NB4 (cell line): ENCODE results near the gene SLC35A5.
A peak's percentile ranks its signal among the peaks of the same experiment; 100 is the strongest.

Experiments
- DNase-seq: peaks from one replicate; pipeline ENCODE4 v3.0.0; 2010; ENCODE audit warnings: low read depth
- H3K4me3 ChIP-seq: one replicate; pipeline ENCODE4 v1.5.1; 2011; ENCODE audit warnings: mild to moderate bottlenecking, low read depth, low read length, moderate library complexity
- MYC ChIP-seq: IDR thresholded peaks from 2 replicates; pipeline ENCODE4 v1.6.1; 2011; ENCODE audit warnings: low read depth, low read length
- POLR2A ChIP-seq: IDR thresholded peaks from 2 replicates; pipeline ENCODE4 v1.6.1; 2011; ENCODE audit warnings: mild to moderate bottlenecking; ENCODE audit not compliant: insufficient read length; ENCODE audit errors: extremely low read depth
- TF ChIP-seq, protein P1 (sequence below): IDR thresholded peaks from one replicate; pipeline ENCODE4 v1.5.1; 2012; ENCODE audit warnings: low read depth, low read length
- TF ChIP-seq, protein P2 (sequence below): IDR thresholded peaks from 2 replicates; pipeline ENCODE4 v1.6.1; 2011; ENCODE audit warnings: low read depth, low read length

Gene SLC35A5

DNA sequence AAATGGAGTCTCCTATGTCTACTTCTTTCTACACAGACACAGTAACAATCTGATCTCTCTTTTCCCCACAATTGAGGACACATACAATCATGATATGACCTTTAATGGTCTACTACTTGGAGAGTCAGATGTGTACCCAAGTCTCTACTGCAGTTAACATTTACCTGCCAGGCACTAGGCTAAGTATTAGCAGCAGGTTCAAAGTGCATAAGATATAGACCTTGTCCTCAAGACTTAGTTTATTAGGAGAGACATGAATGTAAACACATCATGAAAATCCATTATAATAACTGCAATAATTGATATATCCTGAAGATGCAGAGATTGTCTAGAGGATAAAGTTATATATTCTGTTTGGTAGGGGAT is 3.1 kb downstream of the SLC35A5 start:
- no peak for TF ChIP-seq POLR2A
- TF ChIP-seq, protein P1, sequence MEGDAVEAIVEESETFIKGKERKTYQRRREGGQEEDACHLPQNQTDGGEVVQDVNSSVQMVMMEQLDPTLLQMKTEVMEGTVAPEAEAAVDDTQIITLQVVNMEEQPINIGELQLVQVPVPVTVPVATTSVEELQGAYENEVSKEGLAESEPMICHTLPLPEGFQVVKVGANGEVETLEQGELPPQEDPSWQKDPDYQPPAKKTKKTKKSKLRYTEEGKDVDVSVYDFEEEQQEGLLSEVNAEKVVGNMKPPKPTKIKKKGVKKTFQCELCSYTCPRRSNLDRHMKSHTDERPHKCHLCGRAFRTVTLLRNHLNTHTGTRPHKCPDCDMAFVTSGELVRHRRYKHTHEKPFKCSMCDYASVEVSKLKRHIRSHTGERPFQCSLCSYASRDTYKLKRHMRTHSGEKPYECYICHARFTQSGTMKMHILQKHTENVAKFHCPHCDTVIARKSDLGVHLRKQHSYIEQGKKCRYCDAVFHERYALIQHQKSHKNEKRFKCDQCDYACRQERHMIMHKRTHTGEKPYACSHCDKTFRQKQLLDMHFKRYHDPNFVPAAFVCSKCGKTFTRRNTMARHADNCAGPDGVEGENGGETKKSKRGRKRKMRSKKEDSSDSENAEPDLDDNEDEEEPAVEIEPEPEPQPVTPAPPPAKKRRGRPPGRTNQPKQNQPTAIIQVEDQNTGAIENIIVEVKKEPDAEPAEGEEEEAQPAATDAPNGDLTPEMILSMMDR: no peak
- H3K4me3 ChIP-seq: no peak overlapping the region
- no peak for DNase-seq

DNA sequence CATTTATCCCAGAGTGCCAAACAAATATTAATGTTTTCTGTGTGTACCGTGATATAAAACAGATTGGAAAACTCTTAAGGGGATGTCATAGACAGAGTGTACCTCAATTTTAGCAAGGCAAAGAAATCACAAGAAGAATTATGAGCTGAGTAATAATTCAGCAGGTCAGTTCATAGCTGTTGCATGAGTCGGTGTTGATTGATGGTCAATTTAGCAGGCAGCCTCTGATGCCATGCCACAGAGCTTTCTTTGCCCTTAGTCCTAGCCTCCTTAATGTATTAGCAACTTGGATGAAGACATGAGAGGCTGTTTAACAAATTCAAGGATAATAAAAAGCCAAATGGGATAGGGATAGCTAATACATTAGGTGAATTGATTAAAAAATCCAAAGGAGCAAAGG is 6.8 kb downstream of the SLC35A5 start:
- TF ChIP-seq MYC (no peak), POLR2A (no peak)
- TF ChIP-seq, protein P2, sequence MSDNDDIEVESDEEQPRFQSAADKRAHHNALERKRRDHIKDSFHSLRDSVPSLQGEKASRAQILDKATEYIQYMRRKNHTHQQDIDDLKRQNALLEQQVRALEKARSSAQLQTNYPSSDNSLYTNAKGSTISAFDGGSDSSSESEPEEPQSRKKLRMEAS: no peak
- TF ChIP-seq, protein P1: no peak
- H3K4me3 ChIP-seq: no peak overlapping the region
- DNase-seq: no peak

DNA sequence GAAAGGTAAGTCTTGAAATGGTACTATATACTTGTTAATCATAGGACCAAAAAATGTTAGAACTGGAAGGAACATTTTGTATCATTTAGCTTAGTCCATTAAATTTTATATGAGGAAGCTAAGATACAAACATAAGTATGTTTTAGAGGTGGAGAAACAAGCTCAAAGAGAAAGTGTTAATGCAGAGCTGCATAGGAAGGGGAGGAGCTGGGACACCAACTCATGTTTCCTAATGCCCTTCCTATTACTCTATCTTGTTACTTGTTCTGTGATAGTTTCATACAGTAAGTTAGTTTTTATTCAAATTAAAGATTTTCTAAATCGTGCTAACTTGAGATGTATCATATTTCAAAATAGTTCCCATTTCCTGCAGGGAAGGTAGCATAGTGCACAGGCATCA is 7.4 kb downstream of the SLC35A5 start:
- no peak for TF ChIP-seq MYC
- no peak for TF ChIP-seq POLR2A
- TF ChIP-seq, protein P2: no peak
- TF ChIP-seq, protein P1: no peak
- H3K4me3 ChIP-seq: no peak overlapping the region
- DNase-seq: no peak

DNA sequence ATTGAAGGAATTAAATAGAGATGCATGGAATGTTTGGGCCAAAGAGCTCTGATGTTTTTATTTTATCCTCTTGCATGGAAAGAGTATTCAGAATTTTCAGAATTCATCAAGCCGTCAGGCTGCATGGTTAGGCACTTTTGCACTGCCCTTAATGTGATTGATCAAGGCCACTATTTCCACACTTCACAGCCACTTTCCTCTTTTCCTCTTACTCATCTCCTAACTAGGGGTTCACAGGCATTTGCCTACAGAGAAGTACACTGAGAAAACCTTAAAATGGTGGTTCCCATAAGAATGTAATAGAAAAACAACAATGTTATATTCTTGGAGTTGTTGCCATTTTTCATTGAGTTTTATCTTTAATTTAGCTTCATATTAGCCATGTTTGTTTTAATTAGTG is 10.9 kb downstream of the SLC35A5 start:
- TF ChIP-seq MYC: no peak
- no peak for TF ChIP-seq POLR2A
- TF ChIP-seq, protein P2: no peak
- TF ChIP-seq, protein P1: no peak
- no peak for DNase-seq
- H3K4me3 ChIP-seq: no peak overlapping the region

DNA sequence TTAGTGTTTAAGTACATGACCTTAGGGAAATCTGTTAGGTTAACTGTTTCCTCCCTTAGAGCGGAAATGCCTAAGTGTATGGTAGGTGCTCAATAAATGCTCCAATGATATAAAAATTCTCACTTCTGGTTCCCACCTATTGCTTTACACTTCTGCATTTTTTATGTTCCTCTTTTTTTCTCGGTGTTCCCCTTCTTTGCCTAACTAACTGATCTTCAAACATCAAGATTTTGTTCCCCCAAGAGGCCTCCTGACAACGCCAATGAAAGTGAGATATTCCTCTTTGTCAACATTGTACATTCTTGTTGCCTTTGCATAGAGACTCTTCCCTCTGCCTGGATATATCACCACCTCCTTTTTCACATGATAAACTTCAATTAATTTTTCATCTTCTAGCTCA is 17.4 kb downstream of the SLC35A5 start:
- DNase-seq: peak; percentile 59

DNA sequence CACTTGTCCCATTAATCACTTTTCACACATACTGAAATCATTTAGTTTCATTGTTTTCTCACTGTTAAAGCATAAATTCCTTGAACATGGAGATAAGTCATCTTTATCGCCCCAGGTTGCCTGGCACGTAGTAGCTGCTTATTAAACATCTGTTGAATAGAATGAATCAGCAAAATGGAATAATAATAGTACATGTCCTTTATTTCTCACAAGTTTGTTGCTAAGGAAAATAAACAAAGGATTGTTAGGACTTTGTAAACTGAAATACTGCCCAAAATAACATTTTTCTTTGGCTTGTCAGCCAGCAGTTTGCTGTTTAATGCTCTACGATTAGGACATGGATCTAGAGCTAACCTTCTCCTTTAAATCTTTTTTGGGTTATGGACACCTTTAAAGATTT is 17.9 kb downstream of the SLC35A5 start:
- TF ChIP-seq MYC (no peak), POLR2A (no peak)
- TF ChIP-seq, protein P2: no peak
- TF ChIP-seq, protein P1: no peak
- DNase-seq: no peak
- no peak overlapping the region for H3K4me3 ChIP-seq

More for the DNA sequence above, 17.4 kb downstream of the SLC35A5 start:
- TF ChIP-seq POLR2A: no peak
- H3K4me3 ChIP-seq: no peak overlapping the region
